OCI-M2 (cell line): ENCODE data around the gene POLR2L.

ENCODE experiments used
- DNase-seq: peaks from one replicate; lab custom pipeline; 2025; ENCODE audit not compliant: unreplicated experiment; lab: John Stamatoyannopoulos, UW

Gene POLR2L

DNA sequence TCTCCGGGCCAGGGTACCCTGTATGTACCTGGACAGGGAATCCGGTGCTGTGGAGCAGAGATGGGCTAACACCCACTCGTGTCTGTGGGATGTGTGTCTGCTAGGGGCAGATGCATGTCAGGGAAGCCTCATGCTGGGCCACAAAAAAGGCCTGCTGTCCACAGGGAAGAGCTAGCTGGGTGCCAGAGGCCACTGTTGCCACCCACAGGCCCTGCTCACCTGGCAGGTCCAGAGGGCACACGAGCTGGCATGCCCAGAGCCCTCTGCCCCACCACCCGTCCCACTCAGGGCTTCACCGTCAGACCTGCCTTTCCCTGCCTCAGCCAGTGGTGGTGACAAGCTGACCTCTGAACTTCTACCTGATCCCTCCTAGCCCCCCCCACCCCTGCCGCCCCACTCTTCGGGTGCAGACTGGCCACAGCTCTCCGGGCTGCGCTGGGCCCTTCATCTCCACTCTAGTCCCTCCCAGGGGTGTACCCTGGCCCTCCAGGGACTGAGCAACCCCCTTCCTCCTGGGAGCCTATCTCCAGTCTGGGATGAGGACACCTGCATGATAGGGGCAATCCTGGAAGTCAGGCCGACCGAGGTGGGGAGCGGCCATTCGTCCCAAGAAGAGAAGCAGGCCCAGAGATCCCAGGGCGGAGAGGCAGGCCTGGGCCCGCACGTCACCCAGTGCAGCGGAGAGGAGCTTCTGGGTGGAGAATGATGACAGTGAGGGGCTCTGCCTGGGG, 45.6 kb downstream of the POLR2L start:
- no peak for DNase-seq

DNA sequence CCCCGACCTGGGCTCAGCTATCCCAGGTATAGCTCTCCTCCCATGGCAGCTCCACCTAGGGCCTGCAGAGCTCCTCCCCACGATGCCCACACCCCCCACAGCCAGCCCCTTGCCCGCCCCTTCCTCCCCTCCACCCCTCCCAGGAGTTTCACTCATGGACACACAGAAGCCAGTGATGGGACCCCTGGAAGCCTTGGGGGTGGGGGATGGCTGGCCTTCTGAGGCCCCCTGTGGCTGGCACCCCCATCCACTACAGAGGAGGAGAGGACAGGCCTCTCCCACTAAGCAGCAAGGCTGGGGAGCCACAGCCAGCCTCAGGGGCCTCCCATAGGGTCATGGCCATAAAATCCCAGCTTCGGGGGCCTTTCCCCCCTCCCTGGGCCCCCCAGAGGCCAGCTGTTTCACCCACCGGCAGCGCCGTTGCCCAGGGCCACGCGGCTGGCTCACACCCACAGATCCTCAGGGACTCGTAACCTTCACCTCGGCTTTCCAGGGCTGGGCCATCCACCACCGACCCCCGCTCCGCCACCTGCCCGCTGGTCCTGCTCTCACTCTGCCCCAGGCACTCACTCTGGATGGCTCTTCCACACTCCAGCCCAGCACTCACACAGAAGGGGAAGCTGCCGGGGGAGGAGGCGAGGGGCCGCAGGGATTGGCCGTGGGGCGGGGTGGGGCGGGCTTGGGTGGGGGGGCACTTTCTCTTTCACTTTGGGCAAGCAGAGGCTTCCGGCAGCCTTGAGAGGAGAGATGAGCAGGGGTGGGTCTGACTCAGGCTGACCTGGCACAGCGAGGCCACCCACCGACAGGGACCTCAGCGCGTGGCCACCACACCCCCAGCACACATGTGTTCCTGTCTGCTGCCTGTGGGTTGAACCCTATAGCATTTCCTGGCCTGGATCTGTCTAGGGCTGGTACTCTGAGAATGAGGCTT, 46.4 kb downstream of the POLR2L start:
- DNase-seq: no peak

DNA sequence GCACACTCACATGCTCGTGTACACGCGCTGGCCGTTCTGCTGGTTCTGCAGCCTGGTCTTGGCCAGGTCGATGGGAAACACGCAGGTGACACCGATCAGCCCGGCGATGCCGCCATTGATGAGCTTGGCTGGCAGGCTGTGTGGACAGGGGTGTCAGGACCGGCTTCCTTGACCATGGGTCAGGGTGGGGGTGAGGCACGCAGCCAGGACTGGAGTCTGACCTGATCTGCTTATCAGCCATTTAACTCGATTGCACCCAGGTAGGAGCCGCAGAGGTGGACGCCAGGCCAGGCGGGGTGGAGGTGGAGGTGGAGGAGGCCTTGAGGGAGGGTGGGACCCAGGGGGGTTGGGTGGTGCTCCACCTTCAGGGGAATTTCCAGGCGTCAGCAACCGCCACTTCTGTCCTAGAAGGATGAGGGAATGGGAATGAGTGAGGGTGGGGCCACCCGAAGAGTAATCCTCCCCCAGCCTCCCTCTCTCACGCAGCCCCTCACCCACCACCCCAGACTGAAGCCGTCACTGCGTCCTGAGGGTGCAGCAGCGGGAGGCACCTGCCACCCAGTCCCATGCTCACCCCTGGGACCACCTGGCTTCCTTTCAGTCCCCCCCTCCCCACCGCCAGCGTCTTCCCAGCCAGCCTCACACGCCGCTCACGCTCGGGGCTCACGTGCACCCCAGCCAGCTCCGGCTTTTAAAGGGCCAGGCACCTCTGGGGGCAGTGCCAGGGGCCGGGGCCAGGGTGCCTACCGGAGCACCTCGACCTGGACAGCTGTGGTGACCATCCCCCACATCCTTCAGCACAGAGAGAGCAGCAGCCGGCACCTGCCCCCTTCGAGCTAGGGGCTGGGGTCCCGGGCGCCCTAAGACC, 47.3 kb downstream of the POLR2L start:
- no peak for DNase-seq

DNA sequence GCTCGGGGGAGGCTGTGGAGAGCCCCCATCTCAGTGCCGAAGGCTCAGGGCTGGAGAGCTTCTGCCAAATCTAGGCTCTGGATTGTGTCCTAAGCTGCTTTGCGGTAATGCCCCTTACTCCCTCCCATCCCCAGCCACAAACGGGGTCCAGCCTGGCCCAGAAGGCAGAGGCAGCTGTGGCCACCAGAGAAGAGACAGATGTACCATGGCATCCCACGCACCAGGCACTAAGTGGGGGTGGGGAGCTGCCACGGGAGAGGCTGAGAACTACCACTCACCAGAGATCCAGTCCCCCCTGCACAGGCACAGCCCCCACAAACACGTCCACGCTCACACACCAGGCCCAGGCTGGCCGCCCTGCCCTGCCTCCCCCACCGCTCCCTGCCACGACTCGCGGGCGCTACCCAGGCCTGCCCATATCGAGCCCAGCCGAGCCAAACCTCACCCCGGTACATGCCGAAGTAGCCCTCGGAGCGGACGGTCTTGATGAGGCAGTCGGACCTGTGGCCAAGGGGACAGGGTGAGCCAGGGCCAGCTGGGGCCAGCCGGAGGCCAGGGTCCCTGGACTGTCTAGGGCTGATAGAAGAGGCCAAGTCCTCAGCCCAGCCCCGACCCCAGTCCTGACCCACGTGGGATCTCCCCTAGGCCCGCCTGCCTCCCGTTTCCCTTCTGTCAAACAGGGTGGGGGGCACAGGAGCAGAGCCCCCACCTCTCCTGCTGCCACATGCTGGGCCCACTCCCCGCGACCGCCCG, 48.1 kb downstream of the POLR2L start:
- DNase-seq: no peak

- no peak for DNase-seq
Observed at GRCh38 chr11:793556-793955, 48.8 kb downstream of the POLR2L start.

GRCh38 chr11:792873-793272, 49.5 kb downstream of the POLR2L start:
- DNase-seq: no peak

DNA sequence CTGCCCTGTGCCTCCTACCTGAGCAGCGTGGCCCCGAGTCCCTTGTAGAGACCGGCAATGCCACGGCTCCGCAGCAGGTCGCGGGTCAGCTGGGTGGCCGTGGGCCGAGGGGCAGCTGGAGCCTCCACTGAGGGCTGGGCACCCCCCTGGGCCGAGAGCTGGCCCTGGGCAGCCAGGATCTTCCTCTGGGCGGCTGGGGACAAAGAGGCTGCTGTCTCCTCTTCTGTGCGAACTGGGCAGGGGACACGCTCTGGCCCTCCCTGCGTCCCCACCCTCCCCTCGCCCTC, 49.9 kb downstream of the POLR2L start:
- no peak for DNase-seq

DNA sequence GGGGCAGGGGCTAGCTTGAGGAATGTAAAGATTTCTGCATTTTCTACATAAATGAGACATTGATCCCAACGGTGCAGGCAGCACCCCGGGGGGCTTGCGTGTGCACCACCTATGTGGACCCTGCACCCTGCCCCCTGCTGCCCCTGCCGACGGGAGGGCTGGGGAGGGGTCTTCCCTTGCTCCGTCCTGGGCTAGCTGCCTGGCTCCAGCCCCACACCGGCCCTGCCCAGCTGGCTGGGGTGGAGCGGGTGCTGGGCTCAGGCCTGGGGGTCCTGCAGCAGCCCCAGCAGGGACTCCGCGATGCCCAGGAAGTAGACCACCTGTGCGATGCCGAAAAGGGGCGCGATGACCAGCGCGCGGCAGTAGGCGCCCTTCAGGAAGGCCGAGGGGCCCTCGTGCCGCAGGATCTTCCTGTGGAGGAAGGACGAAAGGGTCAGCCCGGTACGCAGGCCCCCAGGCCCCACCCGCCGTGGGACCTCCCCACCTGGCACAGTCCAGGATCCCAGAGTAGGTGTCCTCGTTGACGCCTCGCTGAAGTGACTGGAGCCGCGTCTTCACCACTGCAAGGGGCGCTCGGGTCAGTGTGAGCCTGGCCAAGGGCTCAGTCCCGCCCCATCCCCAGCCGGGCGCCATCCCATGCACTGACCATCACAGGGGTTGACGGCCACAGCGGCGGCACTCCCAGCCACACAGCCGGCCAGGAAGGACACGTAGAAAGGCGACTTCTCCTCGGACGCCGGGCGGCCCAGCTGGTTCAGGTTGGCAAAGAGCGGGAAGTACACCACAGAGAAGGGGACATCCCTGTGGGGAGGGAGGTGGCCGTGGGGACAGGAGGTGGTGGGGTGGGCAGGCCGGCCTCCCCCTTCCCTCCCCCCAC, 50.4 kb downstream of the POLR2L start:
- DNase-seq: no peak

GRCh38 chr11:790721-791564, 51.4 kb downstream of the POLR2L start:
- DNase-seq: no peak

DNA sequence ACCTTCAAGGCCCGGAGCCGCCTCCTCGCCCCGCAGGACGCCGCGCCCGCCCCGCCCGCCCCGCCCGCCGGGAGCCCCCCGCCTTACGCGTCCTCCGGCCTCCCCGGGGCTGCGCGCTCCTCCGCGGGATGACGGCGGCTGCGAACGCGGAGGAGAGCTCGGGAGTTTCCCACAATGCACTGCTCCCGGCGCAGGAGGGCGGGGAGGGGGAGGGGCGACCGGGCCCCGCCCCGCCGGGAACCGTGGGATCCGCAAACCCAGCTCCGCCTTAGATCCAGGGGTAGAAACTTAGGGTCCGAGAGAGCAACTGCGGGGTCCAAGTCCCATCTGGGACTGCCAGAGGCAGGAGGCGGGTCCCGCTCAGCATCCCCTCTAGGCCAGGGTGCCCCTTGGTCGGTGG, 52.4 kb downstream of the POLR2L start, which contains the start of gene CEND1:
Gene CEND1 (minus strand): TSS at position 148 of the 400 bp plus-strand sequence. CDS start 1,514 bp downstream, outside the sequence.
- no peak for DNase-seq
